Middle frontal gyrus (tissue), 1 donor: ENCODE results near the gene C1QTNF8.

Experiments used
- DNase-seq: peaks from one replicate; pipeline ENCODE4 v3.0.0-alpha.2; 2015; ENCODE audit warnings: low spot score; ENCODE audit errors: extremely low spot score

The C1QTNF8 gene

GRCh38 chr16:1078579-1079021 lies 17.4 kb downstream of the C1QTNF8 start:
- no peak for DNase-seq

GRCh38 chr16:1077877-1078578 lies 18.0 kb downstream of the C1QTNF8 start:
- DNase-seq: no peak

- DNase-seq: no peak
These were observed 19.1 kb downstream of the C1QTNF8 start for GRCh38 chr16:1076801-1077576.

- no peak for DNase-seq
These were observed 20.5 kb downstream of the C1QTNF8 start for GRCh38 chr16:1075546-1075945.

GRCh38 chr16:1074379-1074649 lies 21.7 kb downstream of the C1QTNF8 start:
- no peak for DNase-seq

GRCh38 chr16:1073566-1074378 lies 22.3 kb downstream of the C1QTNF8 start:
- no peak for DNase-seq

- no peak for DNase-seq
These were observed 22.8 kb downstream of the C1QTNF8 start for GRCh38 chr16:1073262-1073558.

- no peak for DNase-seq
These were observed 23.4 kb downstream of the C1QTNF8 start, which contains the start of gene SSTR5 for GRCh38 chr16:1072526-1073261. Gene SSTR5 (plus strand): TSS chr16:1072747. CDS start chr16:1078869, 6,122 bp downstream.

GRCh38 chr16:1071561-1072225 lies 24.4 kb downstream of the C1QTNF8 start:
- DNase-seq: no peak

- DNase-seq: no peak
These were observed 25.1 kb downstream of the C1QTNF8 start for GRCh38 chr16:1070864-1071408.

- DNase-seq: no peak
These were observed 25.8 kb downstream of the C1QTNF8 start for GRCh38 chr16:1070084-1070863.

- DNase-seq: no peak
These were observed 26.9 kb downstream of the C1QTNF8 start for GRCh38 chr16:1069154-1069553.

GRCh38 chr16:1068451-1068850 lies 27.6 kb downstream of the C1QTNF8 start:
- no peak for DNase-seq

- no peak for DNase-seq
These were observed 28.4 kb downstream of the C1QTNF8 start for GRCh38 chr16:1067629-1068028.

- DNase-seq: no peak
These were observed 29.4 kb downstream of the C1QTNF8 start for GRCh38 chr16:1066584-1067172.

GRCh38 chr16:1065469-1066128 lies 30.4 kb downstream of the C1QTNF8 start:
- DNase-seq: no peak

- DNase-seq: no peak
These were observed 32.3 kb downstream of the C1QTNF8 start for GRCh38 chr16:1063728-1064127.

- no peak for DNase-seq
These were observed 33.1 kb downstream of the C1QTNF8 start for GRCh38 chr16:1062895-1063294.
